Amniotic epithelial cell (primary cell): ENCODE measurements around the gene MAGI2.
A peak's percentile ranks its signal among the peaks of the same experiment; 100 is the strongest.
"Not testable (repeated sequence)": the region's sequence is repeated elsewhere in the genome, so short reads cannot be mapped to it uniquely, and the experiment has no call there.

ENCODE experiments used
- DNase-seq: peaks from one replicate; pipeline ENCODE4 v3.0.0-alpha.2; 2010; ENCODE audit warnings: low read depth

Gene MAGI2

GRCh38 chr7:79149831-79150230 lies 303.6 kb downstream of the MAGI2 start:
- peak; percentile 31 for DNase-seq

GRCh38 chr7:79142706-79143105 lies 310.8 kb downstream of the MAGI2 start:
- no peak for DNase-seq

GRCh38 chr7:79141252-79141651 lies 312.2 kb downstream of the MAGI2 start:
- DNase-seq, result no peak

DNA sequence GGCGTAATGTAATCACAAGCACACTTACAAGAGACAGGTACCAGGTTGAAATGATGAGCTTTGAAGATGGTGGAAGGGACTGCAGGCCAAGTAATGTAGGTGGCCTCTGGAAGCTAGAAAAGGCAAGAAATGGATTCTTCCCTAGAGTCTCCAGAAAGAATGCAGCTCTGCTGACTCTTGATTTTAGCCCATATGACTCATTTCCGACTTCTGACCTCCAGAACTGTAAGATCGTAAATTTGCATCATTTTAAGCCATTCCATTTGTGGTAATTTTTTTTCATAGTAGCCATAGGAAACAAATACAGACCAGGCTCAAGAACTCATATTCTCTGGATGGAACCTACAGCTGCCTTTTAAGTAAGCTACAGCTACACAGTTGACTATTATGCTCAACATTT lies 315.5 kb downstream of the MAGI2 start:
- DNase-seq, result peak; percentile 77

GRCh38 chr7:79132844-79133451 lies 320.5 kb downstream of the MAGI2 start:
- DNase-seq, result no peak

- no peak for DNase-seq
Measured at GRCh38 chr7:79130715-79131114, 322.8 kb downstream of the MAGI2 start.

- no peak for DNase-seq
Measured at GRCh38 chr7:79124331-79124730, 329.1 kb downstream of the MAGI2 start.

GRCh38 chr7:79118143-79118542 lies 335.3 kb downstream of the MAGI2 start:
- no peak for DNase-seq

DNA sequence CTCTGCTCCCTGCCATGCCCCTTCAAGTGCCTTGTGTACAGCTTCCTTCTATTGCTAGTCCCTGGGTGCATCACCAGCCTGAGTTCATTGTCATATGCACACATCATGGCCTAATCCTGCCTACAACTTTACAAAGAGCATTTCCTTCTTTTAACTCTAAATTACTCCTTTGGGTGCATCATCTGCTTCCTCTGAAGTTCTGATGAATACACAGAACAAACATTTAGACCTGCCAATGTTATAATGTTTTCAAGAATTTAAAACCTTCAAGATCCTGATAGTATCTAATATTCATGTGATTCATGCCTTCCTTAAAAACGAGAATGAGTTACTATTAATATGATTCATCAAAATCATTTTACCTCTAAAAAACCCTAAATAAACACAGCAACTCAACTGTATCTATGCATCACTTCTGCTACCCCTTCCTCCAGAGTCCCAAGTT lies 357.1 kb downstream of the MAGI2 start:
- DNase-seq, result peak; percentile 14

DNA sequence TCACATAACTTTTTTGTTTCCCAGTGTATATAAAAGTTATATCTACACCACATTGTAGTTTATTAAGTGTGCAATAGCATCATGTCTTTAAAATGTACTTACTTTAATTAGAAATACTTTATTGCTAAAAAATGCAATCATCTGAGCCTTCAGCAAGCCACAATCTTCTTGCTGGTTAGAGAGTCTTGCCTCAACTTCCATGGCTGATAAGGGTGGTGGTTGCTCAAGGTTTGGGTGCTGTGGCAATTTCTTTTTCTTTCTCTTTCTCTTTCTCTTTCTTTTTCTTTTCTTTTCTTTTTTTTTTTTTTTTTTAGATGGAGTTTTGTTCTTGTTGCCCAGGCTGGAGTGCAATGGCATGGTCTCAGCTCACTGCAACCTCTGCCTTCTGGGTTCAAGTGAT lies 360.0 kb downstream of the MAGI2 start:
- DNase-seq, result peak; percentile 79

- DNase-seq, result peak; percentile 82
Measured at GRCh38 chr7:79091661-79092060, 361.8 kb downstream of the MAGI2 start.

DNA sequence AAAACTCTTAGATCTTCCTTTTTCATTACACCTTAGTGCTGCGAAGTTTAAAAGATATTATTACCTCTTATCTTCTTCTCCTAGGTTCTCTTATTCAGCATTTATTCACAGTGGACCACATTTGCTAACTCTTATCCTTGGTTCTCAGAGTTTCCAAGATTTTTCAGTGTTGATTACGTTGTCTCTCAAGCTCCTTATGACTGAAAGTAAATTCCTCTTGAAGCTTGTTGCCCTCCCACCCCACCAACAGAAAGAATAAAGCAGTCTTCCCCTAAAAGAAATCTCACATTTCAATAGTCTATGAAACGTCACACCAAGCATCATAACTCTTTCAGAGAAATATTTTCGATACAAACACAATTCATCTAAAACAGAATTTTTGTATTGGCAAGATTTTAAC lies 362.5 kb downstream of the MAGI2 start:
- DNase-seq, result peak; percentile 22

DNA sequence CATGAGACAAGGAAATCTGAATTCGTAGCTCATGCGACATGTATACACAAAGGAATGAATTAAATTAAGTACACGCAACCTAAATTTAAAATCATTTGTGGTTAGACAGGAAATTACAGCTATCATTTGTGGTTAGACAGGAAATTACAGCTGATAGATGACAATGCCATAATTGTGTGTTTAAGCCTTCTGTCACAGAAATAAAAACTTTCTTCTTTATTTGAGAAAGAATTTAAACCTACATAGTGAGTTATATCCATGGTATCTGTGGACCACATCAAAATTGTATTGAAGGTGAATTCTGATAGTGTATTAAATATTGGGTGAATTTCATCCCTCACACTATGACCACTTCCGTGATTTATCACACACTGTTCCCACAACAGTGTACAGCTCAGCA lies 362.9 kb downstream of the MAGI2 start:
- peak; percentile 31 for DNase-seq

GRCh38 chr7:79084423-79084822 lies 369.0 kb downstream of the MAGI2 start:
- DNase-seq, result peak; percentile 26

- no peak for DNase-seq
Measured at GRCh38 chr7:79079919-79080554, 373.4 kb downstream of the MAGI2 start.

DNA sequence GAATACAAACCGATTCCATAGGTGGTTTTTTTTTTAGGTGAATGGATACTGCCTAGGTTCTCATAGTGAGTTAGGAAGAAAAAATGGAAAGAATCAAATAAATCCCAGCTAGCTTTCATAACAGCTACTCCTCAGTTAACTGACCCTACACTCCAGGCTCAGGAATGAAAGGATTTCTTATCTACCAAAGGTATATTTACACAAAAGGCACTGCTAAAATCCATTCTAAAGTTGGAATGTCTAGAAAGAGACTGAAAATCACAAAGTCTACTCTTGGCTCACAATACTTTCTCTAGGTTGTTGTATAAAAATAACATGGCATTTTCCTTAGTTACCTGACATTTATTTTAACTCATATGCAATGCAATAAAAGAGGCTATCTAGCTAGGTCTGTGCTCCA lies 375.2 kb downstream of the MAGI2 start:
- DNase-seq, result no peak

DNA sequence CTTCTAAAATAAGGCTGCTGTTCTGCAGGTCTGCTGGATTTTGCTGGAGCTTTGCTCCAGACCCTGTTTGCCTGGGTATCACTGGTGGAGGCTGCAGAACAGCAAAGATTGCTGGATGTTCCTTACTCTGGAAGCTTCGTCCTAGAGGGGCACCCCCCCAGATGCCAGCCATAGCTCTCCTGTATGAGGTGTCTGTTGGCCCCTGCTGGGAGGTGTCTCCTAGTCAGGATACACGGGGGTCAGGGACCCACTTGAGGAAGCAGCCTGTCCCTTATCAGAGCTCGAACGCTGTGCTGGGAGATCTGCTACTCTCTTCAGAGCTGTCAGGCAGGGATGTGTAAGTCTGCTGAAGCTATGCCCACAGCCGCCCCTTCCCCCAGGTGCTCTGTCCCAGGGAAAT lies 382.3 kb downstream of the MAGI2 start:
- not testable (repeated sequence) for DNase-seq

GRCh38 chr7:79064187-79064823 lies 389.2 kb downstream of the MAGI2 start:
- DNase-seq, result no peak

GRCh38 chr7:79063019-79063698 lies 390.3 kb downstream of the MAGI2 start:
- no peak for DNase-seq

DNA sequence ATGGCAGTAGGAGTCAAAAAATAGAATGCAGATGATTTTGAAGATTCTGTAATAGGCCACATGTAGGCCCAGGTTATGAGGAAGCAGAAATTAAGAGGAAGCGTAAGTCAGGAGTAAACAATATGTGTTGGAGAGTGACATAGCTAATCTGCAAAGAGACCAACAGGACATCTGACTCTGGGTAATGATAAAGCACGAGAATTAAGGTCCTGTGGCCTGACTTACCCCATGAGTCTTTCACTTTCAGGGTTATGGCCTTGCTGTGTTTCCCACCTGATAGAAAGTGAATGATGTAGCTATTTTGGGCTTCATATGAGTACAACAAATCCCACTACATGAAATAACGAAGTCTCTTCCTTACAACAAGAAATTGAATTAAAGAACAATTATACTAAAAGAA lies 393.0 kb downstream of the MAGI2 start:
- no peak for DNase-seq

GRCh38 chr7:79055722-79056415 lies 397.6 kb downstream of the MAGI2 start:
- DNase-seq, result no peak

DNA sequence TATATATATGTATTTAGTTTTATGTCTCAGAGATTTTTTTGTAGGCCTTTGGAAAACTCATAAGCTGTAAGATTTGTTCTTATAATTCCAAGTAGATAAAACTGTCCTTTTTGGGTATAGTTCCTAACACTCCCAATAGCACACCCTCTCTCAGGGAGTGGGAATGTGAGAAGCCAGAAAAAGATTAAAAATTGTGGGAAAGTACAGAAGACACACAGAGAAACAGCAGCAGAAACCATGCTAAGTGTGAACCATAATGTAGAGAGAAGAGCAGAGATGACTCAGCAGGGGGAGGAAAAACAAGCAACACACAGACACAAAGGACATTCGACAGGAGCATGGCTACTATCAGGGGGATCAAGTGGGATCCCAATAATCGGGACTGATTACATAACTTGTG lies 401.6 kb downstream of the MAGI2 start:
- DNase-seq, result peak; percentile 11
